Endodermal cell (in vitro differentiated cells): ENCODE measurements around the gene PARVA. TPM values are rescaled to one million over a fixed set of nuclear protein-coding genes. Genes with fewer than 3 reads are reported as not detected.

ENCODE experiments used
- DNase-seq: peaks from one replicate; pipeline ENCODE4 v3.0.0-alpha.2; 2017
- H3K27ac ChIP-seq: 2 replicates; pipeline ENCODE4 v1.5.1; 2013; ENCODE audit warnings: mild to moderate bottlenecking, low read depth, low read length, moderate library complexity
- H3K27me3 ChIP-seq: 2 replicates; pipeline ENCODE4 v1.6.1; 2013; ENCODE audit warnings: mild to moderate bottlenecking, low read length, moderate library complexity; ENCODE audit not compliant: insufficient read depth, control insufficient read depth, poor library complexity, severe bottlenecking
- H3K36me3 ChIP-seq: 2 replicates; pipeline ENCODE4 v1.7.0; 2013; ENCODE audit warnings: mild to moderate bottlenecking, low read length, moderate library complexity; ENCODE audit not compliant: control insufficient read depth, insufficient read depth
- H3K4me1 ChIP-seq: one replicate; pipeline ENCODE4 v1.7.0; 2013; ENCODE audit warnings: low read length; ENCODE audit not compliant: control insufficient read depth, insufficient read depth
- H3K4me3 ChIP-seq: 2 replicates; pipeline ENCODE4 v1.5.1; 2013; ENCODE audit warnings: mild to moderate bottlenecking, low read length, moderate library complexity
- H3K9ac ChIP-seq: 2 replicates; pipeline ENCODE4 v1.6.1; 2013; ENCODE audit warnings: mild to moderate bottlenecking, low read length, moderate library complexity; ENCODE audit not compliant: poor library complexity, severe bottlenecking; ENCODE audit errors: extremely low read depth
- H3K9me3 ChIP-seq: 2 replicates; pipeline ENCODE4 v1.6.1; 2013; ENCODE audit warnings: mild to moderate bottlenecking, low read length, moderate library complexity; ENCODE audit not compliant: control insufficient read depth
- H3K27ac Mint-ChIP-seq: 2 replicates; pipeline ENCODE4 v1.8.0; 2020; ENCODE audit warnings: mixed read lengths
- H3K27me3 Mint-ChIP-seq: 2 replicates; pipeline ENCODE4 v1.8.0; 2021; ENCODE audit warnings: mild to moderate bottlenecking, mixed read lengths; ENCODE audit not compliant: insufficient read depth
- H3K36me3 Mint-ChIP-seq: 2 replicates; pipeline ENCODE4 v1.8.0; 2020; ENCODE audit warnings: low read depth, mixed read lengths
- H3K4me1 Mint-ChIP-seq: 2 replicates; pipeline ENCODE4 v1.8.0; 2020; ENCODE audit warnings: mixed read lengths
- H3K4me3 Mint-ChIP-seq: 2 replicates; pipeline ENCODE4 v1.8.0; 2020; ENCODE audit warnings: mild to moderate bottlenecking, moderate library complexity, mixed read lengths
- H3K9me3 Mint-ChIP-seq: 2 replicates; pipeline ENCODE4 v1.8.0; 2020; ENCODE audit warnings: mild to moderate bottlenecking, mixed read lengths
- CTCF ChIP-seq: fragments of 200-600 bp; sonication (generic); conservative IDR thresholded peaks from 2 replicates; pipeline ENCODE4 v1.5.0; 2021; ENCODE audit warnings: antibody characterized with exemption, mild to moderate bottlenecking
- WGBS, 2 experiments: methylation state at CpG; one replicate each; pipeline versions ENCODE4 v1.1.5 to v1.1.7; 2013; ENCODE audit warnings: missing lambda C conversion rate in 2 of 2, mixed read lengths in 1 of 2; ENCODE audit not compliant: insufficient coverage in 1 of 2, insufficient read length in 1 of 2; 5-methylcytosine and 5-hydroxymethylcytosine counted together
- total RNA-seq, 2 donors: library from RNA; stranded (reverse); fragmentation: NEBNext Ultra II Directional in 1 of 2; extraction: Animal tissue kit (Norgen Biotek cat#: 25700) in 1 of 2; gene quantifications; 2 replicates in 1 of 2; 3 replicates in 1 of 2; pipeline ENCODE4 v1.2.1, GENCODE V29; 2021

PARVA gene
- total RNA-seq, 2 donors from 2014 or later = 27.3 to 37.3 TPM

DNA sequence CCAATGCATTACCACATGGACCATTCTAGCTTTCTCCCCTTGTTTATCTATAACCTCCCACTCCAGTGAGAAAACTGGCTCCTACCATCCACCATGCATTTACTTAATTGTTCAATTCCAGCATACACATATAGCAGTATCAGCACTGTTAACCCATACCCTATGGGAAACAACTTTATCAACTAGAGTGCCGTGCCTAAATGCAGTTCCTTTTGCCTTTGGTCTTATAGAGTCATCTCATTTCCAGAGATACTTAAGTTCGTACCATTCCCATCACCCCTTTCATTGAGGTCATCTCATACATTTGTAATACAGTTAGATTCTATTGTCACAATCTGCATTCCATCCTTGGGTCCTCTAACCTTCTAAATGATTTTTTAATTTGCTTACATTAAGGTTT lies 86.9 kb downstream of the PARVA start:
- no peak overlapping the region for H3K4me3 Mint-ChIP-seq
- TF ChIP-seq CTCF = no peak
- Histone ChIP-seq H3K4me1 (peaks cover 6% of the 10 kb centered on the region), H3K9me3 (peaks cover 13% of the 10 kb centered on the region), H3K4me3 (no peak overlapping the region), H3K9ac (no peak overlapping the region), H3K36me3 (no peaks in the 10 kb centered on the region), H3K27me3 (no peaks in the 10 kb centered on the region), H3K27ac (no peak overlapping the region)
- no peaks in the 10 kb centered on the region for H3K27me3 Mint-ChIP-seq
- peaks cover 18% of the 10 kb centered on the region for H3K9me3 Mint-ChIP-seq
- H3K27ac Mint-ChIP-seq = no peak overlapping the region
- DNase-seq = no peak
- peaks cover 13% of the 10 kb centered on the region for H3K36me3 Mint-ChIP-seq
- peaks cover 10% of the 10 kb centered on the region for H3K4me1 Mint-ChIP-seq
- 90 to 100% methylated on average over 2 of the region's 2 CpGs for WGBS, 2 experiments

- no peaks in the 10 kb centered on the region for H3K27me3 ChIP-seq
- H3K9ac ChIP-seq = no peak overlapping the region
- no peak overlapping the region for H3K4me3 ChIP-seq
- Mint-ChIP-seq H3K4me3 (no peak overlapping the region), H3K27ac (no peak overlapping the region), H3K27me3 (no peaks in the 10 kb centered on the region), H3K36me3 (peaks cover 13% of the 10 kb centered on the region), H3K4me1 (peaks cover 4% of the 10 kb centered on the region), H3K9me3 (peaks cover 18% of the 10 kb centered on the region)
- peaks cover 13% of the 10 kb centered on the region for H3K9me3 ChIP-seq
- WGBS, 2 experiments = 95% methylated on average over 2 of the region's 2 CpGs; no CpG with 5 or more reads in 1 of the 2 experiments
- DNase-seq = no peak
- H3K36me3 ChIP-seq = no peaks in the 10 kb centered on the region
- no peak for TF ChIP-seq CTCF
- no peak overlapping the region for H3K27ac ChIP-seq
- peaks cover 1% of the 10 kb centered on the region for H3K4me1 ChIP-seq
Observed at GRCh38 chr11:12465332-12465731, 88.0 kb downstream of the PARVA start.

DNA sequence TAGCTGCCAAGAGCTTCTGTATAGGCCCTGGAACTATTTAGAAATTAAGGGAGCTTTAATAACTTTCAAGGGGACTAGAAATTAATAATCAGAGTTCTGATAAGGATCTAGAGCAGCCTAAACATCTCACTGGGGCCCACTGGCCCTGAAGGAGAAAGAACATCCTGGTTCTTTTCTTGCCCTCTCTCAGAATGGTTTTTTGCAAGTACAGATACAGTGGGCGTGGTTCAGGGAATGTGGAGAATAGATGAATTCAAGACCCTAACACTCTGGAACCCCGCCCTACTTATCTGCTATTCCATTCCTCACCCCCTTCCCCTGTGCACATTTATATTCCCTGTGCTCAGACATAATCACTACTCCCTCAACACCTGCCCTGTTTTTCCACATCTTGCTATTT lies 90.2 kb downstream of the PARVA start:
- H3K9me3 Mint-ChIP-seq = peaks cover 18% of the 10 kb centered on the region
- peaks cover 12% of the 10 kb centered on the region for H3K36me3 Mint-ChIP-seq
- no peaks in the 10 kb centered on the region for H3K27me3 Mint-ChIP-seq
- Histone ChIP-seq H3K4me1 (peaks cover 4% of the 10 kb centered on the region), H3K9ac (no peak overlapping the region), H3K27me3 (no peaks in the 10 kb centered on the region), H3K9me3 (peaks cover 13% of the 10 kb centered on the region), H3K36me3 (no peaks in the 10 kb centered on the region), H3K27ac (no peak overlapping the region), H3K4me3 (no peak overlapping the region)
- WGBS, 2 experiments = 86 to 98% methylated on average over 1 to 2 of the region's 2 CpGs
- no peak overlapping the region for H3K4me3 Mint-ChIP-seq
- peaks cover 6% of the 10 kb centered on the region for H3K4me1 Mint-ChIP-seq
- peak; percentile 7 for DNase-seq
- TF ChIP-seq CTCF = no peak
- H3K27ac Mint-ChIP-seq = no peak overlapping the region
